HG02571 (cell line): ENCODE data around the gene TXNDC11.

Source experiments
- ATAC-seq: cut with Tn5 transposase; IDR thresholded peaks from one replicate; pipeline ENCODE4 v1.9.1; 2021; ENCODE audit warnings: mild to moderate bottlenecking, moderate library complexity; ENCODE audit not compliant: unreplicated experiment

The TXNDC11 gene

DNA sequence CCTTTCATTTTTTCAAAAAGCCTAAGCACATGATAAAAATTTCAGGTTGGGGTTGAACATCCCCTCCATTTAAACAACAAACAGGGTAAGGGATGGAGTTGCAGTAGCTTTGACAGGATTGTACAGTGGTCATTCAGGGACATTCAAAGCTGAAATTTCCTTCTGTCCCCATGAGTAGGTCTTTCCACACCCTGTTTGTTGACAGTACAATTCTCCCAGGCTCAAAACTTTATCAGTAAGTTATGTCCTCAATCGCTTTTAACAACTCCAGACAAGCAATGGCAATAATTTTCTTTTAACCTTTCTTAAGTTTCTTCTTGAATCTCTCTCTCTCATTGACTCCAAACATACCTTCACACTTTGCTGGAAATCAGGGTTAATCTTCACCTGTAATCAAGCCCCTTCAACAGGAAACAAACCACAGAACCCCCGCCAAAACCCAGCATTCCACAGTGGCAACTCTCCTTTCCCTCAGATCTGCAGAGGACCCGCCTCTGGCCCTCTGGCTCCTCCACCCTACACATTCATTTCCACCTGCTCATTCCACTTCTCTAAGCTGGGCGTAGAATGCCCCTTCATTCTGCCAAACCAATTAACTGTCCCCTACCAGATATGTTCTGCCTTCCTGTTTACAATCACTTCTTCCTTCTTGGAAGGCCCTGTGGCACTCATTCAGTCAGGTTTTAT lies 20.7 kb downstream of the TXNDC11 start:
- ATAC-seq: no peak

DNA sequence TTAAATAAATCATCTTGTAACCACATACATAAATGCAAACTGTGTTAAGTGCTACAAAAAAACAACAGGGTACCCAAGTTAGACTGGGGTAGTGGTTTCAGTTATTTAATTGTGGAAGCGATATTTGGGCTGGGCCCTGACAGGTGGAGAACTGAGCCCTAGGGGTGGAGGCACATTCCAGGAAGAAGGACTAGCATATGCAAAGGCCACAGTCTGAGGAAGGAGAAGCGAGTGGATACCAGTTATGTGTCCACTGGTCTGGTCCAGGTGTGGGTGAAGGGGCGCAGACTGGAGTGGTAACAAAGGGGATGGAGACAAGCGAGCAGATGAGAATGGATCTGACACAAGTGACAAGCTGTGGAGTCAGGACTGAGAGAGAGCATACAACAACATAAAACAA lies 22.9 kb downstream of the TXNDC11 start:
- ATAC-seq: no peak

DNA sequence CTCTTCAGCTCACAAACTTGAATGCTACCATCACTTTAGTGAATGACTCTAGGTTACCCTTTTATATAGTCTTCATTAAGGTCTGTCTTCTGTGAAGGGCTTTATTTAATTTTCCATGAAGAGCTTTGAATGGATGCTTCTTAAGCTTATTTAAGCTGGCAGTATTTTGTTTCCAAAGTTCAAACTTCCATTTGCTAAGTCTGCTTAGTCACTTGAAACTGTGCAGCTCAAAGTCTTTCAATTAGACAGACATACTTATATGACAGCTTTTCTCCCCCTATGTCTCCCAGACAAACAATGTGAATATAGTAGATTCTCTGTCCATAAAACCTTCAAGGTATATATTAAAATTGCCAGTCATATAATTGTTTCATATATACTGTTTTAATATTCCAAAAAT lies 23.5 kb downstream of the TXNDC11 start:
- no peak for ATAC-seq

DNA sequence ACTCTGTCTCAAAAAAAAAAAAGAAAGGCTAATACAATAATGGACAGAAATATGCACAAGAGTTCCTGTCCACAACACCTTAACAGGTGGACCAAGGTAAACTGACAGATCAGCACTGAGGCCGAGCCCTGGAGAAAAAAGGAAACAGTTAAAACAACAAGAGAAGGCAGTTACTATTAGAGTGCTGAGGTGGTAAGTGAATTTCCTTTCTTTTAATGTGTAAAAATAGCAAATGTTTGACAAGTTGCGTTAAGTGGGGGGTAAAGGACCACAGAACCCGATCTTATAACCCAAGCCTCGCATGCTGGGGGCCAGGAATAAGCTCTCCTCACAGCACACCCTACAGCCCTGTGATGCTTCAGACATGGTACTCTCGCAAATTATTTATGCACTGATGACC lies 24.8 kb downstream of the TXNDC11 start:
- ATAC-seq: no peak

DNA sequence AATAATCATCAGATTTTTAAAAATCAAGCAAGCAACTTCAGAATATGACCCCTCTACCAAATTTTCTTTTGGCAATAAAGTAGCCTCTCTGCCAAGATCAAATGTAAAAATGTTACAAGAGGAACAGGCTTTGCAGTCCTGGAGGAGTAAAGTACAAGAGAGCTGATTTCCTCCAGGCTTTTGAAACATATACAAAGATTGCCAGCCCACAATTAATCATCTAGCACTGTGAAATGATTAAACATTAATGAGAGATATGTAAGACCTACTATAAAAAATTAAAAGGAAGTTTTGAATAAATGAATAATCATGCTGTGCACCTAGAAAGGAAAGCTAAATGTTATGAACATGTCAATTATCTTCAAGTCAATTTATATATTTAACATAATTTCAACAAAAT lies 26.3 kb downstream of the TXNDC11 start:
- ATAC-seq: no peak

DNA sequence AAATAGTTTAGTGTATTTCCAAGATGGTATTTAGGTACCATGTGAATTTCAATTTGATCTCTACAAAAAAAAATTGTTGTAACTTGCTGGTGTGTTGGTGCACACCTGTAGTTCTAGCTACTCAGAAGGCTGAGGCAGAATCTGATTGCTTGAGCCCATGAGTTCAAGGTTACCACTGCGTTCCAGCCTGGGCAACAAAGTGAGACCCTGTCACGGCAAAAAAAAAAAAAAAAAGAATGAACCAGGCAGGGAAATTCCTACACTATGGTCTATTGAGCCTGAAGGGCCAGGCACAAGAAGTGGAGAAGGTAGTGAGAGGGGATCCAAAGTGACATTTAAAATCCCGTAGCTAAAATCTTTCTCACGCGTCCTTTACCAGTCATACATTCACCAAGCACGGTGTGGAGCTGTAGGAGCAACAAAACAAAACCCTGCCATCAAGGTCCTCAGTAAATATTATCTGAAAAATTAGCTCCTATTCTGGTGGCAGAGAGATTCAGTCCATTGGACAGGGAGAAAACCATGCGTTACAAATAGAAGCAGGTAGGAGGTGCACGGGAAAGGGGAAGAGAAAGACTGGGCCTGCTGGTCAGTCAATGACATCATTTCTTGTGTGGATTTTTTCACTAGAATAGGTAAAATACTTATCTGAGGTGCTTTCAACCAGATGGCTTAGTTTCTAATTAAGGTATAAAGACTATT lies 27.3 kb downstream of the TXNDC11 start:
- no peak for ATAC-seq

DNA sequence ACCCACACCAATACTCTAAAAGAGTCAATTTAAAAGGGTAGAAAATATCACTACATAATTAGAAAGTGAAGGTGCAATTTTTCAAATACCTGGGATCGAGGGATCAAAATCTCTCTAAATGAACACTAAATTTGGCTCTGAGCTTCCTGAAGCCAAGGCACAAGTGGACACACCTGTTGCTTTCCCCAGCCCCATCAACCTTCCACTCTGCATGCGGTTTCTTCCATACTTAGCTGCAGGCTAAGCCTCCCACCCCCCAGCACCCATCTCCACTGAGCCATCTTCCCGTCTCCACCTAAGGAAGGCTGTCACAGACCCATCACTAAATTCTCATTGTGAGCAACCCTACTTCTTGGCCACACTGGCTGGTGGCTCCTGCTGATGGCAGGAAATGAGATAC lies 30.5 kb downstream of the TXNDC11 start:
- ATAC-seq: no peak

DNA sequence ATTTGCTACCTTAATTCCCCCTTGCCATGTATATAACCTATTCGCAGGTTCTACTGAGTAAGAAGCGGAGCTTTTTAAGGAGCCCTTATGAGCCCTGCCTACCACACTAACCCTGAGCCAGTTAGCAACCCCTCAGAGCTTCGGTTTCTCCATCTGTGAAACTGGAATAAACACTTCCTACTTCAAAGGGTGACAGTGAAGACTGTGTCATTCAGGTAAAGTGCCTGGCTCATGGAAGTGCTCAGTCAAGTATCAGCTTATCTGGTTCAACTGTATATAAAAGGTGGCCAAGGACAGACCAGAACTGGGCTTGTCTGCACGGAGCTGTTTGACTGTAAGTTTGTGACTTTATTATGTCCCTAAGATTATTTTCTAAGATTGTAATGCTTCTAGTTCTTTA lies 31.0 kb downstream of the TXNDC11 start:
- ATAC-seq: no peak

DNA sequence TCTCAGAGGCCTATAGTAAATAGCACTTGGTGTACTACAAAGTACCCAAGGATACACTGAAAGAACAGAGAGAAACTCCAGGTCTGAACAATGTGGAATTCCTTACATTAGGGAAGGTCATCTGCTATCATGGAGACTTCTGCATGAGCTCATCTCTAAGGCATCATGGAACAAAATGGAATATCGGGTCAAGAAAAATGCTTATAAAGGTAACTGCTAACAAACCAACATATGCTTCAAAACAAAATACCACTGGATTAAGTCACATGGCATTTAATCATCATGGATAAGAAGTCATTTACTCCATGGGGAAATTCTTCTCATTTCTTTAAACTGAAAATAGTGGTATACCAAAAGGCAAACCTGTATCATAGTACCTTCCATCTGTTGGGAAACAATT lies 34.2 kb downstream of the TXNDC11 start:
- no peak for ATAC-seq

DNA sequence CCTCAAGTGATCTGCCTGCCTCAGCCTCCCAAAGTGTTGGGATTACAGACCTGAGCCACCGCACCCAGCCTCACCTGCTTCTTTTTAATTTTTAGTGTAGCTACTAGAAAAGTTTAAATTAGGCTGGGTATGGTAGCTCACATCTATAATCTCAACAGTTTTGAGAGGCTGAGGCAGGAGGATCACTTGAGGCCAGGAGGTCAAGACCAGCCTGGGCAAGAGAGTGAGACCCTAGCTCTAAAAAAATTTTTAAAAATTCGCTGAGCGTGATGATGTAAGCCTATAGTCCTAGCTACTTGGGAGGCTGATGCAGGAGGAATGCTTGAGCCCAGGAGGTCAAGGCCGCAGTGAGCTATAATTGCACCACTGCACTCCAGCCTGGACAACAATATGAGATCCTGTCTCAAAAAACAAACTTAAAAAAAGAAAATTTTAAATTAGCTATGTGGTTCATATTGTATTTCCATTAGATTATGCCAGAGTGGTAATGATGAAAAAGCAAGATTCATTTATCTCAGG lies 34.9 kb downstream of the TXNDC11 start:
- ATAC-seq: no peak

DNA sequence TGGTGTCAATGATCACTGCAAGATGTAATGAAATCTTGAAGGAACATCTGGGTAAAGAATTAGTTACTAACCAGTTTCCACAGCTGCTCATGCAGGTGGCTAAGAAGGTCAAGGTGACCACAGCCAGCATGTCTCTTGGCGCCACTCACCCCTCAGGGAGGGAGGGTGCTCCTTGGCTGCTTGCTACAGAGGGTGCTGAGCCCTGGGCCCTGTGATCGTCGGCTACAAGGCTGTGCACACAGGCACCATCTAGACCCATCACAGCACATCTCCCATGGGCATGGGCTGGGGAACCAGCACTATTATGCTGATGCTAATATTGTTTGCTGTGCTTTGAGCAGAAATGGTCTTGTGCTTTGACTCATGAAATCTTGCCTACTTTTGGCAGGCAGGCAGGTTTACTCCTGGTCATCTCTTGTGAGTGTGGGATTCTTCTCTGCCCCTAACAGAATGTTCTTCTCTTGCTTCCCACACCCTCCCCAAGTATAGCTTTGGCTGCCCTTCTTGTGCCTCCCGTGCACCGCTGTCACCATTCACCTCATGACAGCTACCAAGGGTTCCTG lies 36.4 kb downstream of the TXNDC11 start:
- no peak for ATAC-seq

DNA sequence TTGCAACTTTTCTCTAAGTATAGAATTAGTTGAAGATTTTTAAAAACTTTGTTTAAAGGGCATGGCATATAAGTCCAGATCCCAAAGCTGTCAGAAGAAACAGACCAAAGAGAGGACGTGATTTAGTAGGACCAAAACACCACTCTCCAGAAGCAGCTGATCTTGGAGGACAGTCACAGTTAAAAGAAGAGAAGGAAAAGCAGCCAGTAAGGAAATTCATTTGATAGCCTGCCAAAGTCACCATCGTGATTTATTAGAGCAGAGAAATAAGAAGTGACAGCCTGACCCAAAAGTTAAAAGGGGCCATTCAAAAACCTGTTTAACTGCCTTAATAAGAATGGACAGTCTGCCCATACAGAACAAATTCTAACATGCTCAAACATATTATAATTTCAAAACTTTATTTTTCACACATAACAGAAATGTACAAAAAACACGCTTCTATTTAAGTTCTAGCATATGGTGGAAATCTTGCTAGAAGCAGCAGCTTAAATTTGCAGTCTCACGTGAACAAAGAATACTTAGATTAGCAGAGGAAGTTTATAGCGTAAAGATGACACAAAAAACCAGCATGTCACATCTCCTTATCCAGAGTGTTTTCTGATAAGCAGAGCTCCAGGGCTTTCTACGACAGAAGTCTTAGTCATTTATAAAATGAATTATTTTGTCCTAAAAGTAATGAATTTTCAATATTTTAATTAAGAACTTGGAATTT lies 37.2 kb downstream of the TXNDC11 start:
- no peak for ATAC-seq

DNA sequence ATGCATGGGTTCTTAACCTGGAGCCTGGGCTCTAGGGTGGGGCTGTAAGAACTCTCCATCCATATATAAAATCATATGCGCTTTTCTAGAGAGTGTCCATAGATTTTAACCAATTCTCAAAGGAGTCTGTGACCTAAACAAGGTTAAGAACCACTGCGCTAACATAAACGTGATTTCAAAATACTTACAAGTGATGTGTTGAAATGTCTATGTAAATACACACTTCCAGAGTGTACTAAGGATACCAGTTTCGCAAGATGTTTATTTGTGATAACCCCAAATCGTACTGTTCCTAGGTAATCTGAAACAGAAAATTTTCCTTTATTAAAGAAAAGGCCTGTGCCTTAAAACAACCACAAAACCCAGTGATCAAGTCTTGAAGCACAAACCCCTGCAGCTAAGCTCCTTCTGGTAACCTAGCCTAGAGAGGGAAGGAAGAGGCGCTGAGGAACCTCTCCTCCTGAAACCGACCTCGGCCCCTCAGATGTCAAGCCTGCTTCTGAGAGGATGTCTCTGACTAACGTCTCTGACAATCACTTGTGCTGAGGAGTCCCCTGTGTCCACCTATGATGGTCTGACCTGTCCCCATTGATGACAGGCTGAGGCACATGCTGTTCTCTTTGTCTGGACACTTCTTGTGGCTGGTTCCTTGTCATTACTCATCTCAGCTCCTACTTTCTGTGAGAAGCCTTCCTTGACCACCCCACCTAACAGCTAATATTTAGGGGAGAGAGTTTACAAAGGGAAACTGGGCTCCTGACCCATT lies 42.2 kb downstream of the TXNDC11 start:
- ATAC-seq: no peak

DNA sequence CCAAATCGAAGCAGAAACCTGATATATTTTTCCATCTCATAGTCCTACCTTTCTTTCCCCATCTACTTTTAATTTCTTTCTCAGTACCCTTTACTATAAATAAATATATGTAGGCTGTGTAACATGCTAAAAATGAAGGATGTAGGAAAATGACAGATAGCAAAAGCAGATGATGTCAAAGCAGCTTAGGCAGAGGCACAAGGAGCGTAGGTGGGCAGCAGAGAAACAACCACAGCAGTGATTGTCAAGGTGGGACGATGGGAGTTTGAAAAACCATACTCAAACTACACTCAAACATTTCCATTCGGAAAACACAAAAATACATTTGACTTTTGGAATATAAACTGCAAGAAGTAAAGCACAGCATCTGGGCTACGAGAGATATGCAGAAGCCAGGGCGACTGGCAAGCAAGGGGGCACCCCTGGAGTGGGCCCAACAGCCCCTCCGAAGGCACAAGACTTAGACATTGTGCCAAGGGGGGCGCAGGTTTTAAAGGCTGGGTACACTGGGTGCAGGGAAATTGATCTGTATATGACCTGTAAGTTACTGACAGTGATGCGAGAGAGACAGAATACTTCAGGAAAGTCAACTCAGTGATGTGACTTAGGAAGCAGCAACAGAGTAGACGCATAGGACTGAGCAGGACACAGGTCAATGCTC lies 43.3 kb downstream of the TXNDC11 start:
- ATAC-seq: no peak

DNA sequence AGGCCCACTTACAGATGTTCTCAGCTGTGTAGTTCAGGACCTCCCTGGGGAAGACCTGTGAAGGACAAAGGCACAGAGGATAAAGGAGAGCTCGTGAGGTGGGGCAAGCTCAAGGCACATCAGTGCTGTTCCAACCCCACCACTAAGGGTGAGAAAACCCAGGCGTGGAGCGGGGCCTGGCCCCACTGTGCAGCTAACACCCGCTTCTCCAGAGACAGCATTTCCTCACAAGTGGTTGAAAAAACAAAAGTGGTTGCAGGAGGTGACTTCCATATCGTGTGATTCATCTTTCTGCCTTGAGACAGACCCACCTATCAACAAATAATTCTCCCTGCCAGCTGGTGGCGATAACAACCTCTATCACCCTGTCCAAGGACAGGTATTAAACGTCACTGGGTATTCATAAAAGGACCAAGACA lies 44.4 kb downstream of the TXNDC11 start:
- no peak for ATAC-seq

DNA sequence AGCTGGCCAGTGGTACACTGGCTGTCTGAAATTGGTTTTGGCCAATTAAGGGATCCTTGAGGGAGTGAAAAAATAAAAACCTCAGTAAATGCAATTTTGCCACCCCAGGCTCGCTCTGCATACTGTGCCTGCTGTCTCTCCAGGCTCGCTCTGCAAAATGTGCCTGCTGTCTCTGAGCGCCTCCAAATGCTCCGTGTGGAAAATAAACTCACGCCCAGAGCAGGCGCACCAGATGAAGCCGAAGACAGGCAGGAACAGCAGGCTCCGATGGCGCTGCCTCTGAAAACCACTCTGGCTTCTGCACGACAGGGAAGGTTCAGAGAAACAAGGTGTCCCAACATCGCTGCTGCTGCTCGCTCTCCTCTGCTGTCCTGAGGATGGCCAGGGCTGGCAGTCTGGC lies 45.3 kb downstream of the TXNDC11 start:
- ATAC-seq: no peak

DNA sequence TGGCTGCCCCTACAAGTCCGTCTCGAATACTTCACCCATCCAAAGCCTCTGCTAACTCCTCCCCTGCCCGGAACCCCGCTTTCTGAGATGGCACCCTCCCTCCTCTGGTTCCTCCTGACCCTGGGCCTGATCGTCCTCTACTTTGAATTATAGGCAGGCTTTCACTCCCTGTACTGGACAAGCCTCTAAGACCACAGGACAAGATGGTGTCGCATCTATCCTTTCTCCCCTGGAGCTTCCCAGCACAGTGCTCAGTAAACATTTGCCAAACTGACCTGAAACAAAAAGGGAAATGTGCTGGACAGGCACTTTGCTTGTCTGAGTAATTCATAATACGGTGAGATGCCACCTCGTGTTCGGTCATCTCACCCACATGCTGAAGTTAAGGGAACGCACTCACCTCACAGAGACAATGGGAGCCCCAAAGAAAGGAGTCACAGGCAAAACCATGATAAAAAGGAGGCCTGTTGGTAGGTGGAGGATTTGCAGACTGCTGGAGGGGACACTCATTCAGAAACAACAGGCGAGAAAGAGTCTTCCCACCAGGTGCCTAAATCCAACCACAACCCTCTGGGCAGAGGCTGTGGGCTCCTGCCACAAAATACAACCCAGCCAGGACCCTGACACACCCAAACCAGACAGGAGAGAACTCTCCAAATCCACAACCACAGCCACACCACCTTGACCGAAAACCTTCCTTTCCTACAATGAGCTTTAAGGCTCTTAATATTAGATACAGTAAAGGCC lies 46.2 kb downstream of the TXNDC11 start:
- ATAC-seq: no peak

DNA sequence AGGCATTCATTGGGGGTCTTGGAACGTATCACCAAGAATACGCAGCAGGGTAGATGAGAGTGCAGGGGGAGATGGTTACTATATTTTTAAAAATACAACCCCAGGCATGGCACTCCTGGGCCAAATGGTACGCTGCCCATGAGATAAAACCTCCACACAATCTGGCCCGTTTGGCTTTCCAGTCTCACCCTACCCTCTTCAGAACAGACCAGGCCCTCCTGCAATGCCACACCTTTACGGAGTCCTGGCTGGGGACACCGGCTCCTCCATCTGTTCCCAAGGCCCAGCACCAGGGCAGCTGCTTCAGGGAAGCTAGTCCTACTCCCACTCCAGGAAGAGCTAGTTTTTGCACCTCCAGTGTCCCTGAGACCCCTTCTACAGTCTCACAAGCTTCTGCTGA lies 50.0 kb downstream of the TXNDC11 start:
- ATAC-seq: no peak

DNA sequence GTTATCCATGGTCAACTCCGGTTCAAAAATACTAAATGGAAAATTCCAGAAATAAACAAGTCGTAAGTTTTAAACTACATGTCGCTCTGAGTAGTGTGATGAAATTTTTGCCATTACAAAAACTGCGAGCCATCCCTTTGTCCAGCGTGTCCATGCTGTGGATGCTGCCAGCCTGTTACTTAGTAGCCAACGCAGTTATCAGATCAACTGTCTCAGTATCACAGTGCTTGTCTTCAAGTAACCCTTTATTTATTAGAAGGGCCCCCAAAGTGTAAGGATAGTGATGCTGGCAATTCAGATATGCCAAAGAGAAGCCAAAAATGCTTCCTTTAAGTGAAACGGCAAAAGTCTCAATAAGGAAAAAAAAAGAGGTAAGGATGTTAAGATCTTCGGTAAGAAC lies 50.5 kb downstream of the TXNDC11 start:
- no peak for ATAC-seq

DNA sequence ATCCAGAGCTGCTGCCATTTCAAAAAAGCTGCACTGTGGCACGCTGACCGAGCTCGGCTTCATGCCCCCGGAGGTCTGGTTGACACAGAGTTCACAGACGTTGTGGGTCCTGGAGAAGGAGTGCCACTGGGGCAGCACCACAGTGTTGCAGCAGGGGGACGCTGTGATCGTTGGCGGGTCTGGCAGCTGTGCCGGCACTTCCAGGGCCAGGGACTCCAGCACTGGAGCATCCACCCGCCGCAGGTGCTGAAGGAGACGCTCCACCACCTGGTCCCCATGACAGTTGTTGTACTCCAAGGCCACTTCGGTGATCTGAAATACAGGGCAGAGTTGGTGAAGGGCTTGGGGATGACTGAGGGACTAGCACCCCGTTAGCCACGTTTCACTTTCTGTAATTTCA lies 50.9 kb downstream of the TXNDC11 start:
- no peak for ATAC-seq
